ENCODE measurements around the gene IFT88.

The IFT88 gene

DNA sequence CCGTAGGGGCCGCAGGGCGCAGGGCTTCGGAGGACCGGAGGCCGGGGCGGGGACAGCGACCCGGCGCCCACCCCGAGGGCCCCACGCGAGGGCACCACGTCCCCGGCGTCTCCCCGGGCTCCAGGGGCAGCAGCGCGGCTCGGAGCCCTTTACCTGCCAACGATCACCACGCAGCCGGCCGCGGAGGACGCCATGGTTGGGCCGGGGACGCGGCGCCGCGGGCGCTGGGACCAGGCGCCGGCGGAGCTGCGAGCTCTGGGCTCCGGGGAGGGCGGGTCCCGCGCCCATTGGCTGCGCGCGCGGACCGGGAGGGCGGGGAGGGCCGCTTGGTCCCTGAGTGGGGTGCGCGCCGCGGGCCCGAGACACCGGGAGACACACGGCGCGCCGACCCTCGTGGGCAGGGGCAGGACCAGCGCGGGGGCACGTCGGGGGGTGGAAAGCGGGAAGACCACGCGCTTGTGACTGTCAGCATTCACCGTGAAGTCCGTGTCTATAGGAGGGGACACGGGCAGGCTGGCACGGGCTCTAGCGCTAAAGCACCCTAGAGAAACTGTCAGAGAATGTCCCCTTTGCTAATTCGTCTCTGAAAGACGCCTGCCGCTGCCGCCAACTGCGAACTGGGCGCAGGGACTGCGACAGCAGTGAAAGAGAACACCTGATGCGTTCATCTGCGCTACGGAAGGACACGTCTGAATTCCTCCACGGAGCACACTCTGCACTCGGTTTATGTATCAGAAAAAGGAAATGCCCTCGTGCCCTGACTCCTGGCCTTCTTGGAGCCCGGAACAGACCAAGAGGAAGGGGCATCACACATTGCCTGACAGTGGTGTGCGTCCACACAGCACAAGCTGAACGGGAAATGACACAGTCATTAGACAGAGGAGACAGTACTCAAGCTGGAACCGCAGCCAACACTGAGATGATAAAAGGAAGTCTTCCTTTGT lies 41.1 kb upstream of the IFT88 start, which contains the start of gene CRYL1 (continued):
- no peak for TF ChIP-seq ZNF394 (tag by site-specific recombination; IDR thresholded peaks at IDR 0.05; ENCODE audit: borderline replicate concordance)
- no peak for TF ChIP-seq ZNF426 (tag by site-specific recombination; IDR thresholded peaks at IDR 0.05)
- no peak for TF ChIP-seq ZNF23 (tag by site-specific recombination; IDR thresholded peaks at IDR 0.05; ENCODE audit: borderline replicate concordance)
- no peak for TF ChIP-seq ZNF501 (tag by site-specific recombination; IDR thresholded peaks at IDR 0.05)
- 0 out of 2 replicates have a peak, but pooled peaks have one; percentile 38 for TF ChIP-seq ZNF660 (tag by site-specific recombination; IDR thresholded peaks at IDR 0.05)
- TF ChIP-seq, protein P1, sequence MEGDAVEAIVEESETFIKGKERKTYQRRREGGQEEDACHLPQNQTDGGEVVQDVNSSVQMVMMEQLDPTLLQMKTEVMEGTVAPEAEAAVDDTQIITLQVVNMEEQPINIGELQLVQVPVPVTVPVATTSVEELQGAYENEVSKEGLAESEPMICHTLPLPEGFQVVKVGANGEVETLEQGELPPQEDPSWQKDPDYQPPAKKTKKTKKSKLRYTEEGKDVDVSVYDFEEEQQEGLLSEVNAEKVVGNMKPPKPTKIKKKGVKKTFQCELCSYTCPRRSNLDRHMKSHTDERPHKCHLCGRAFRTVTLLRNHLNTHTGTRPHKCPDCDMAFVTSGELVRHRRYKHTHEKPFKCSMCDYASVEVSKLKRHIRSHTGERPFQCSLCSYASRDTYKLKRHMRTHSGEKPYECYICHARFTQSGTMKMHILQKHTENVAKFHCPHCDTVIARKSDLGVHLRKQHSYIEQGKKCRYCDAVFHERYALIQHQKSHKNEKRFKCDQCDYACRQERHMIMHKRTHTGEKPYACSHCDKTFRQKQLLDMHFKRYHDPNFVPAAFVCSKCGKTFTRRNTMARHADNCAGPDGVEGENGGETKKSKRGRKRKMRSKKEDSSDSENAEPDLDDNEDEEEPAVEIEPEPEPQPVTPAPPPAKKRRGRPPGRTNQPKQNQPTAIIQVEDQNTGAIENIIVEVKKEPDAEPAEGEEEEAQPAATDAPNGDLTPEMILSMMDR (tag by site-specific recombination; IDR thresholded peaks at IDR 0.05): no peak
- TF ChIP-seq ZSCAN16 (tag by site-specific recombination; IDR thresholded peaks at IDR 0.05): no peak
- TF ChIP-seq, protein P2, sequence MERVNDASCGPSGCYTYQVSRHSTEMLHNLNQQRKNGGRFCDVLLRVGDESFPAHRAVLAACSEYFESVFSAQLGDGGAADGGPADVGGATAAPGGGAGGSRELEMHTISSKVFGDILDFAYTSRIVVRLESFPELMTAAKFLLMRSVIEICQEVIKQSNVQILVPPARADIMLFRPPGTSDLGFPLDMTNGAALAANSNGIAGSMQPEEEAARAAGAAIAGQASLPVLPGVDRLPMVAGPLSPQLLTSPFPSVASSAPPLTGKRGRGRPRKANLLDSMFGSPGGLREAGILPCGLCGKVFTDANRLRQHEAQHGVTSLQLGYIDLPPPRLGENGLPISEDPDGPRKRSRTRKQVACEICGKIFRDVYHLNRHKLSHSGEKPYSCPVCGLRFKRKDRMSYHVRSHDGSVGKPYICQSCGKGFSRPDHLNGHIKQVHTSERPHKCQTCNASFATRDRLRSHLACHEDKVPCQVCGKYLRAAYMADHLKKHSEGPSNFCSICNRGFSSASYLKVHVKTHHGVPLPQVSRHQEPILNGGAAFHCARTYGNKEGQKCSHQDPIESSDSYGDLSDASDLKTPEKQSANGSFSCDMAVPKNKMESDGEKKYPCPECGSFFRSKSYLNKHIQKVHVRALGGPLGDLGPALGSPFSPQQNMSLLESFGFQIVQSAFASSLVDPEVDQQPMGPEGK (tag by site-specific recombination; IDR thresholded peaks at IDR 0.05): peak; percentile 73
- peak; percentile 47 for TF ChIP-seq ZBTB8A (tag by site-specific recombination; IDR thresholded peaks at IDR 0.05)
- no peak for TF ChIP-seq ZBTB21 (tag by site-specific recombination; IDR thresholded peaks at IDR 0.05)
- TF ChIP-seq ZNF423 (tag by site-specific recombination; IDR thresholded peaks at IDR 0.05): 0 out of 2 replicates have a peak, but pooled peaks have one; percentile 41
- no peak for TF ChIP-seq ZNF112 (tag by site-specific recombination; IDR thresholded peaks at IDR 0.05)
- TF ChIP-seq ZNF114 (tag by site-specific recombination; IDR thresholded peaks at IDR 0.05): no peak
- peak; percentile 24; the same call in 1 of the 2 replicates for TF ChIP-seq ZBTB20 (tag by site-specific recombination; IDR thresholded peaks at IDR 0.05)
- no peak for TF ChIP-seq ZNF24 (tag by site-specific recombination; IDR thresholded peaks at IDR 0.05)
- TF ChIP-seq ZNF10 (tag by site-specific recombination; IDR thresholded peaks at IDR 0.05): no peak
- no peak for TF ChIP-seq ZNF140 (tag by site-specific recombination; IDR thresholded peaks at IDR 0.05)
- TF ChIP-seq ZNF707 (tag by site-specific recombination; IDR thresholded peaks at IDR 0.05): no peak
- no peak for TF ChIP-seq ZNF596 (tag by site-specific recombination; IDR thresholded peaks at IDR 0.05)
- TF ChIP-seq, protein P3, sequence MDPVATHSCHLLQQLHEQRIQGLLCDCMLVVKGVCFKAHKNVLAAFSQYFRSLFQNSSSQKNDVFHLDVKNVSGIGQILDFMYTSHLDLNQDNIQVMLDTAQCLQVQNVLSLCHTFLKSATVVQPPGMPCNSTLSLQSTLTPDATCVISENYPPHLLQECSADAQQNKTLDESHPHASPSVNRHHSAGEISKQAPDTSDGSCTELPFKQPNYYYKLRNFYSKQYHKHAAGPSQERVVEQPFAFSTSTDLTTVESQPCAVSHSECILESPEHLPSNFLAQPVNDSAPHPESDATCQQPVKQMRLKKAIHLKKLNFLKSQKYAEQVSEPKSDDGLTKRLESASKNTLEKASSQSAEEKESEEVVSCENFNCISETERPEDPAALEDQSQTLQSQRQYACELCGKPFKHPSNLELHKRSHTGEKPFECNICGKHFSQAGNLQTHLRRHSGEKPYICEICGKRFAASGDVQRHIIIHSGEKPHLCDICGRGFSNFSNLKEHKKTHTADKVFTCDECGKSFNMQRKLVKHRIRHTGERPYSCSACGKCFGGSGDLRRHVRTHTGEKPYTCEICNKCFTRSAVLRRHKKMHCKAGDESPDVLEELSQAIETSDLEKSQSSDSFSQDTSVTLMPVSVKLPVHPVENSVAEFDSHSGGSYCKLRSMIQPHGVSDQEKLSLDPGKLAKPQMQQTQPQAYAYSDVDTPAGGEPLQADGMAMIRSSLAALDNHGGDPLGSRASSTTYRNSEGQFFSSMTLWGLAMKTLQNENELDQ (tag by site-specific recombination; IDR thresholded peaks at IDR 0.05; ENCODE audit: low read depth): no peak
- TF ChIP-seq, protein P4, sequence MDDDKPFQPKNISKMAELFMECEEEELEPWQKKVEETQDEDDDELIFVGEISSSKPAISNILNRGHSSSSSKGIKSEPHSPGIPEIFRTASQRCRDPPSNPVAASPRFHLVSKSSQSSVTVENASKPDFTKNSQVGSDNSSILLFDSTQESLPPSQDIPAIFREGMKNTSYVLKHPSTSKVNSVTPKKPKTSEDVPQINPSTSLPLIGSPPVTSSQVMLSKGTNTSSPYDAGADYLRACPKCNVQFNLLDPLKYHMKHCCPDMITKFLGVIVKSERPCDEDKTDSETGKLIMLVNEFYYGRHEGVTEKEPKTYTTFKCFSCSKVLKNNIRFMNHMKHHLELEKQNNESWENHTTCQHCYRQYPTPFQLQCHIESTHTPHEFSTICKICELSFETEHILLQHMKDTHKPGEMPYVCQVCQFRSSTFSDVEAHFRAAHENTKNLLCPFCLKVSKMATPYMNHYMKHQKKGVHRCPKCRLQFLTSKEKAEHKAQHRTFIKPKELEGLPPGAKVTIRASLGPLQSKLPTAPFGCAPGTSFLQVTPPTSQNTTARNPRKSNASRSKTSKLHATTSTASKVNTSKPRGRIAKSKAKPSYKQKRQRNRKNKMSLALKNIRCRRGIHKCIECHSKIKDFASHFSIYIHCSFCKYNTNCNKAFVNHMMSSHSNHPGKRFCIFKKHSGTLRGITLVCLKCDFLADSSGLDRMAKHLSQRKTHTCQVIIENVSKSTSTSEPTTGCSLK (tag by site-specific recombination; IDR thresholded peaks at IDR 0.05): no peak
- TF ChIP-seq ZNF624 (tag by site-specific recombination; IDR thresholded peaks at IDR 0.05): no peak
- TF ChIP-seq ZBTB17 (tag by site-specific recombination; IDR thresholded peaks at IDR 0.05): peak; percentile 69; the same call in 1 of the 2 replicates
- no peak for TF ChIP-seq ZNF169 (tag by site-specific recombination; IDR thresholded peaks at IDR 0.05)
- TF ChIP-seq KLF16 (tag by site-specific recombination; IDR thresholded peaks at IDR 0.05): no peak
- no peak for TF ChIP-seq ZNF223 (tag by site-specific recombination; IDR thresholded peaks at IDR 0.05)
- TF ChIP-seq SP3 (tag by site-specific recombination; IDR thresholded peaks at IDR 0.05): peak; percentile 37; the same call in 1 of the 2 replicates
- TF ChIP-seq, protein P5, sequence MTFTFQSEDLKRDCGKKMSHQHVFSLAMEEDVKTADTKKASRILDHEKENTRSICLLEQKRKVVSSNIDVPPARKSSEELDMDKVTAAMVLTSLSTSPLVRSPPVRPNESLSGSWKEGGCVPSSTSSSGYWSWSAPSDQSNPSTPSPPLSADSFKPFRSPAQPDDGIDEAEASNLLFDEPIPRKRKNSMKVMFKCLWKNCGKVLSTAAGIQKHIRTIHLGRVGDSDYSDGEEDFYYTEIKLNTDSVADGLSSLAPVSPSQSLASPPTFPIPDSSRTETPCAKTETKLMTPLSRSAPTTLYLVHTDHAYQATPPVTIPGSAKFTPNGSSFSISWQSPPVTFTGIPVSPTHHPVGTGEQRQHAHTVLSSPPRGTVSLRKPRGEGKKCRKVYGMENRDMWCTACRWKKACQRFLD (tag by site-specific recombination; IDR thresholded peaks at IDR 0.05): no peak
- peak; percentile 28 for TF ChIP-seq ZIC2 (tag by site-specific recombination; IDR thresholded peaks at IDR 0.05)
